ENCODE results near the gene PRX.

DNA sequence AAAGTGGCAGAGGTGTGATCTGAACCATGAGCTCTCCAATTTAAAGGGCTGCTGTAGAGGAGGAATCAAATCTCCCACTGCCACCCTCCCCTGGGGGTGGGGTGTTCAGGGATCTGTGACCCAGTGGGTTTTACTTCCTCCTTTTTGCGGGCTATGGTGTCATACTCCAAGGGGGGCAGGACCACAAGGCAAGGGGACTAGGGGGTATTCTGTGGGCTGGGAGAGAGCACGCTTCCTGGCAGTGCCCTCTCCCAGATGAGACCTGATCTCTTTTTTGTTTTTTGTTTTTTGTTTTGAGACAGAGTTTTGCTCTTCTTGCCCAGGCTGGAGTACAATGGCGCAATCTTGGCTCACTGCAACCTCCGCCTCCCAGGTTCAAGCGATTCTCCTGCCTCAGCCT, 54.4 kb downstream of the PRX start:
- TF ChIP-seq, protein P1, sequence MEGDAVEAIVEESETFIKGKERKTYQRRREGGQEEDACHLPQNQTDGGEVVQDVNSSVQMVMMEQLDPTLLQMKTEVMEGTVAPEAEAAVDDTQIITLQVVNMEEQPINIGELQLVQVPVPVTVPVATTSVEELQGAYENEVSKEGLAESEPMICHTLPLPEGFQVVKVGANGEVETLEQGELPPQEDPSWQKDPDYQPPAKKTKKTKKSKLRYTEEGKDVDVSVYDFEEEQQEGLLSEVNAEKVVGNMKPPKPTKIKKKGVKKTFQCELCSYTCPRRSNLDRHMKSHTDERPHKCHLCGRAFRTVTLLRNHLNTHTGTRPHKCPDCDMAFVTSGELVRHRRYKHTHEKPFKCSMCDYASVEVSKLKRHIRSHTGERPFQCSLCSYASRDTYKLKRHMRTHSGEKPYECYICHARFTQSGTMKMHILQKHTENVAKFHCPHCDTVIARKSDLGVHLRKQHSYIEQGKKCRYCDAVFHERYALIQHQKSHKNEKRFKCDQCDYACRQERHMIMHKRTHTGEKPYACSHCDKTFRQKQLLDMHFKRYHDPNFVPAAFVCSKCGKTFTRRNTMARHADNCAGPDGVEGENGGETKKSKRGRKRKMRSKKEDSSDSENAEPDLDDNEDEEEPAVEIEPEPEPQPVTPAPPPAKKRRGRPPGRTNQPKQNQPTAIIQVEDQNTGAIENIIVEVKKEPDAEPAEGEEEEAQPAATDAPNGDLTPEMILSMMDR (IDR thresholded peaks at IDR 0.05), result no peak
- TF ChIP-seq POLR2A (IDR thresholded peaks at IDR 0.05), result no peak
